K562 (cell line): ENCODE results near the gene SRF. TPM values are rescaled to one million over a fixed set of nuclear protein-coding genes. Genes with fewer than 3 reads are reported as not detected.
A peak's percentile ranks its signal among the peaks of the same experiment; 100 is the strongest.

Source experiments
- CGGBP1 ChIP-seq: fragments of 250-450 bp; sonication (Bioruptor Pico); IDR thresholded peaks from 2 replicates; pipeline ENCODE4 v1.9.0; 2021; ENCODE audit warnings: mild to moderate bottlenecking
- CREB3L1 ChIP-seq: fragments of 450-650 bp; IDR thresholded peaks from 2 replicates; pipeline ENCODE4 v1.6.1; 2014; ENCODE audit warnings: low read depth, mild to moderate bottlenecking, moderate library complexity, borderline replicate concordance
- CTBP1 ChIP-seq: fragments of 450-650 bp; IDR thresholded peaks from 2 replicates; pipeline ENCODE4 v1.6.1; 2016; ENCODE audit warnings: borderline replicate concordance
- ERF ChIP-seq: fragments of 450-650 bp; formaldehyde crosslinking; IDR thresholded peaks from 2 replicates; pipeline ENCODE4 v1.4.0; 2020; ENCODE audit warnings: mild to moderate bottlenecking, mixed read lengths
- ESRRA ChIP-seq: fragments of 450-650 bp; IDR thresholded peaks from 2 replicates; pipeline ENCODE4 v1.6.1; 2014; ENCODE audit warnings: low read depth, mild to moderate bottlenecking, moderate library complexity, borderline replicate concordance
- FOSL1 ChIP-seq: fragments of 200-800 bp; sonication (Bioruptor generic); conservative IDR thresholded peaks from 2 replicates; pipeline ENCODE4 v1.6.1; 2016; ENCODE audit warnings: missing genetic modification characterization, missing compliant biosample characterization
- IRF2 ChIP-seq: sonication (generic); formaldehyde crosslinking; IDR thresholded peaks from 2 replicates; pipeline ENCODE4 v1.8.1; 2022; ENCODE audit warnings: mild to moderate bottlenecking, missing genetic modification reagents
- MAFK ChIP-seq: IDR thresholded peaks from 2 replicates; pipeline ENCODE4 v1.6.1; 2011; ENCODE audit warnings: low read length, improper control_type of control experiment
- RBFOX2 ChIP-seq: fragments of 200-400 bp; formaldehyde crosslinking; IDR thresholded peaks from 2 replicates; pipeline ENCODE4 v1.6.1; 2017; ENCODE audit warnings: low read depth, mild to moderate bottlenecking, low read length, moderate library complexity
- RREB1 ChIP-seq: fragments of 250-450 bp; sonication (Bioruptor Pico); IDR thresholded peaks from 2 replicates; pipeline ENCODE4 v1.4.0; 2020
- SRSF1 ChIP-seq: fragments of 200-400 bp; formaldehyde crosslinking; IDR thresholded peaks from 2 replicates; pipeline ENCODE4 v1.6.1; 2017; ENCODE audit warnings: mild to moderate bottlenecking, low read depth, low read length, moderate library complexity
- STAG1 ChIP-seq: sonication (generic); formaldehyde crosslinking; IDR thresholded peaks from 2 replicates; pipeline ENCODE4 v1.5.0; 2020; ENCODE audit warnings: missing genetic modification reagents, borderline replicate concordance
- TCF3 ChIP-seq: sonication (generic); formaldehyde crosslinking; IDR thresholded peaks from 2 replicates; pipeline ENCODE4 v1.4.0; 2020; ENCODE audit warnings: mild to moderate bottlenecking, missing genetic modification reagents
- ZNF280B ChIP-seq: fragments of 250-450 bp; sonication (Bioruptor Pico); IDR thresholded peaks from 2 replicates; pipeline ENCODE4 v1.5.1; 2021; ENCODE audit warnings: mild to moderate bottlenecking
- polyA plus RNA-seq, 8 experiments: library from polyadenylated mRNA; depleted of rRNA in 4 of 8; stranded (reverse) in 5 of 8; unstranded in 3 of 8; fragments of >200 nt; fragmentation: Nextera tagmentation in 2 of 8; fragmentation: Illumina TruSeq in 1 of 8; extraction: Ambion mirVana in 2 of 8; extraction: Trizol in 1 of 8; gene quantifications; 2 replicates each; pipeline versions ENCODE4 v1.2.1 to v1.2.3, GENCODE V29; 2011 to 2014; ENCODE audit warnings: inconsistent platforms in 1 of 8, missing spikeins in 1 of 8
- total RNA-seq, 7 experiments: library from RNA; depleted of rRNA in 6 of 7; stranded (reverse); fragments of >200 nt in 6 of 7; fragmentation: Illumina TruSeq in 2 of 7; extraction: Trizol in 2 of 7; gene quantifications; 2 replicates each; pipeline versions ENCODE4 v1.2.1 to v1.2.3, GENCODE V29; 2011 to 2021; ENCODE audit warnings: low replicate concordance in 1 of 7
- TF ChIP-seq, protein P1 (sequence below): sonication (generic); formaldehyde crosslinking; IDR thresholded peaks from 2 replicates; pipeline ENCODE4 v1.8.0; 2022; ENCODE audit warnings: missing genetic modification reagents, mild to moderate bottlenecking, moderate library complexity, borderline replicate concordance
- TF ChIP-seq, protein P2 (sequence below): sonication (generic); formaldehyde crosslinking; IDR thresholded peaks from 2 replicates; pipeline ENCODE4 v1.8.0; 2022; ENCODE audit warnings: mild to moderate bottlenecking, missing genetic modification reagents

SRF gene
- total and polyA plus RNA-seq, 9 of the 15 experiments (the other 6 are each of a cell fraction or from before 2014, with no cell fraction given): 2.5 to 37.0 (median 24.6) TPM

- TF ChIP-seq ESRRA (peak; percentile 50; the same call in 1 of the 2 replicates), ERF (CRISPR knock-in tag) (peak; percentile 94), IRF2 (CRISPR knock-in tag) (no peak), ZNF280B (CRISPR knock-in tag) (no peak), RREB1 (peak; percentile 80), CREB3L1 (no peak; the same call in 1 of the 2 replicates), CGGBP1 (CRISPR knock-in tag) (peak; percentile 77; the same call in 1 of the 2 replicates), TCF3 (CRISPR knock-in tag) (no peak), RBFOX2 (peak; percentile 91), MAFK (peak; percentile 16; the same call in 1 of the 2 replicates), CTBP1 (peak; percentile 82), FOSL1 (tag) (peak; percentile 71), SRSF1 (no peak), STAG1 (CRISPR knock-in tag) (peak; percentile 35; the same call in 1 of the 2 replicates)
- TF ChIP-seq, protein P1, sequence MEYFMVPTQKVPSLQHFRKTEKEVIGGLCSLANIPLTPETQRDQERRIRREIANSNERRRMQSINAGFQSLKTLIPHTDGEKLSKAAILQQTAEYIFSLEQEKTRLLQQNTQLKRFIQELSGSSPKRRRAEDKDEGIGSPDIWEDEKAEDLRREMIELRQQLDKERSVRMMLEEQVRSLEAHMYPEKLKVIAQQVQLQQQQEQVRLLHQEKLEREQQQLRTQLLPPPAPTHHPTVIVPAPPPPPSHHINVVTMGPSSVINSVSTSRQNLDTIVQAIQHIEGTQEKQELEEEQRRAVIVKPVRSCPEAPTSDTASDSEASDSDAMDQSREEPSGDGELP (CRISPR knock-in tag): peak; percentile 68
- TF ChIP-seq, protein P2, sequence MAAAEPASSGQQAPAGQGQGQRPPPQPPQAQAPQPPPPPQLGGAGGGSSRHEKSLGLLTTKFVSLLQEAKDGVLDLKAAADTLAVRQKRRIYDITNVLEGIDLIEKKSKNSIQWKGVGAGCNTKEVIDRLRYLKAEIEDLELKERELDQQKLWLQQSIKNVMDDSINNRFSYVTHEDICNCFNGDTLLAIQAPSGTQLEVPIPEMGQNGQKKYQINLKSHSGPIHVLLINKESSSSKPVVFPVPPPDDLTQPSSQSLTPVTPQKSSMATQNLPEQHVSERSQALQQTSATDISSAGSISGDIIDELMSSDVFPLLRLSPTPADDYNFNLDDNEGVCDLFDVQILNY (CRISPR knock-in tag): peak; percentile 77; the same call in 1 of the 2 replicates
These were observed at the start of gene SRF (continued) for GRCh38 chr6:43170931-43171706.
